A673 (cell line): ENCODE results near the gene CKM. TPM values are rescaled to one million over a fixed set of nuclear protein-coding genes. Genes with fewer than 3 reads are reported as not detected.

Source experiments
- BruUV-seq: library from RNA; stranded (reverse); fragments of 400-500 nt; replicated peaks from 2 replicates; lab custom pipeline; 2021; lab: Mats Ljungman, UMichigan
- CTCF ChIA-PET: fragments of 300-600 bp; sonication (Branson Sonifier 250); formaldehyde crosslinking; loops from one replicate; lab custom pipeline; 2022; ENCODE audit warnings: antibody characterized with exemption; lab: Charles Lee
- POLR2A ChIA-PET: fragments of 300-600 bp; sonication (Branson Sonifier 250); formaldehyde crosslinking; loops from one replicate; lab custom pipeline; 2022; ENCODE audit warnings: antibody characterized with exemption; ENCODE audit not compliant: low non-redundant PET; lab: Charles Lee
- DNase-seq: peaks from one replicate; pipeline ENCODE4 v3.0.0-alpha.2; 2015; ENCODE audit warnings: low spot score
- H3K27ac ChIP-seq: fragments of 200-600 bp; sonication (generic); 2 replicates; pipeline ENCODE4 v1.5.1; 2016; ENCODE audit warnings: mixed run types, low read depth, mild to moderate bottlenecking, mixed read lengths, antibody characterized with exemption, low read length; ENCODE audit not compliant: poor library complexity, severe bottlenecking
- H3K27me3 ChIP-seq: fragments of 200-600 bp; sonication (generic); replicated peaks from 2 replicates; pipeline ENCODE4 v1.6.1; 2017; ENCODE audit warnings: mixed run types, low read depth, mild to moderate bottlenecking, mixed read lengths, antibody characterized with exemption, low read length; ENCODE audit not compliant: insufficient read depth, poor library complexity
- H3K36me3 ChIP-seq: fragments of 200-600 bp; sonication (generic); 2 replicates; pipeline ENCODE4 v1.6.1; 2016; ENCODE audit warnings: mixed run types, mild to moderate bottlenecking, mixed read lengths, antibody characterized with exemption, low read length; ENCODE audit not compliant: insufficient read depth, poor library complexity, severe bottlenecking
- H3K4me1 ChIP-seq: fragments of 200-600 bp; sonication (generic); 2 replicates; pipeline ENCODE4 v1.6.1; 2017; ENCODE audit warnings: mixed run types, mild to moderate bottlenecking, mixed read lengths, antibody characterized with exemption, low read length; ENCODE audit not compliant: insufficient read depth, poor library complexity, severe bottlenecking
- H3K4me3 ChIP-seq: fragments of 200-600 bp; sonication (generic); 2 replicates; pipeline ENCODE4 v1.5.1; 2016; ENCODE audit warnings: low read depth, mixed run types, mild to moderate bottlenecking, mixed read lengths, low read length; ENCODE audit not compliant: poor library complexity, severe bottlenecking
- H3K9me3 ChIP-seq: fragments of 200-600 bp; sonication (generic); 2 replicates; pipeline ENCODE4 v1.6.1; 2016; ENCODE audit warnings: mixed run types, low read depth, mild to moderate bottlenecking, mixed read lengths, antibody characterized with exemption, low read length; ENCODE audit not compliant: poor library complexity, severe bottlenecking
- CTCF ChIP-seq: fragments of 300-800, 200-600 bp; sonication (generic); conservative IDR thresholded peaks from 2 replicates; pipeline ENCODE4 v1.5.1; 2017; ENCODE audit warnings: low read depth, mild to moderate bottlenecking, antibody characterized with exemption, low read length, moderate library complexity, mixed read lengths
- EZH2 ChIP-seq: fragments of 200-600 bp; sonication (generic); IDR thresholded peaks from 2 replicates; pipeline ENCODE4 v1.6.1; 2017; ENCODE audit warnings: borderline replicate concordance, low read depth, mild to moderate bottlenecking, mixed read lengths, antibody characterized with exemption, low read length; ENCODE audit not compliant: poor library complexity, severe bottlenecking
- intact Hi-C: fragments of 100-400 bp; cut with micrococcal nuclease; formaldehyde crosslinking; loops from one replicate; pipeline ENCODE4 v1.10.0; 2022; ENCODE audit not compliant: unreplicated experiment
- total RNA-seq: library from RNA; stranded (reverse); gene quantifications from 2 replicates; pipeline ENCODE4 v1.2.3, GENCODE V29; 2021

The CKM gene
- total RNA-seq, 1 experiment from 2014 or later: not detected

- no TSS peak for BruUV-seq
- Histone ChIP-seq H3K9me3 (no peaks in the 10 kb centered on the region), H3K27ac (no peak overlapping the region), H3K36me3 (peaks cover 42% of the 10 kb centered on the region), H3K4me1 (no peaks in the 10 kb centered on the region), H3K27me3 (no peaks in the 10 kb centered on the region), H3K4me3 (no peak overlapping the region)
- intact Hi-C loops: no loop called here
- TF ChIP-seq EZH2 (no peak), CTCF (no peak)
- POLR2A ChIA-PET: no interaction called here
- CTCF ChIA-PET: no interaction called here
- DNase-seq: no peak
Measured at GRCh38 chr19:45355402-45355801, 32.7 kb upstream of the CKM start.

- no TSS peak for BruUV-seq
- TF ChIP-seq CTCF: no peak
- TF ChIP-seq EZH2: no peak
- ChIA-PET POLR2A (no interaction called here), CTCF (no interaction called here)
- Histone ChIP-seq H3K9me3 (no peaks in the 10 kb centered on the region), H3K36me3 (peaks cover 42% of the 10 kb centered on the region), H3K27me3 (no peaks in the 10 kb centered on the region), H3K4me3 (no peak overlapping the region), H3K27ac (no peak overlapping the region), H3K4me1 (no peaks in the 10 kb centered on the region)
- intact Hi-C loops: no loop called here
- no peak for DNase-seq
Measured at GRCh38 chr19:45354241-45354842, 31.7 kb upstream of the CKM start.

- Histone ChIP-seq H3K27ac (no peak overlapping the region), H3K36me3 (peaks cover 42% of the 10 kb centered on the region), H3K27me3 (no peaks in the 10 kb centered on the region), H3K4me1 (no peaks in the 10 kb centered on the region), H3K9me3 (no peaks in the 10 kb centered on the region), H3K4me3 (no peak overlapping the region)
- ChIA-PET CTCF (no interaction called here), POLR2A (interaction anchor here (0.7 kb wide), 1 partner anchor 14 kb away, joined by 4 read pairs; no protein-coding TSS in a partner anchor)
- BruUV-seq: no TSS peak
- no peak for DNase-seq
- TF ChIP-seq CTCF (no peak), EZH2 (no peak)
- intact Hi-C loops: no loop called here
Measured at GRCh38 chr19:45352914-45353796, 30.5 kb upstream of the CKM start.
